GM13977 (cell line): ENCODE results near the gene PLD1.
A peak's percentile ranks its signal among the peaks of the same experiment; 100 is the strongest.
"Not testable (repeated sequence)": the region's sequence is repeated elsewhere in the genome, so short reads cannot be mapped to it uniquely, and the experiment has no call there.

ENCODE experiments used
- DNase-seq: peaks from one replicate; pipeline ENCODE4 v3.0.0; 2012; ENCODE audit warnings: low spot score
- in situ Hi-C: fragments of 300-500 bp; cut with MboI; formaldehyde crosslinking; loops from one replicate; pipeline ENCODE4 v1.12.0; 2022; ENCODE audit warnings: low sequenced_read_pairs, low pct_unique_long_range_greater_than_20kb, mixed read lengths, inconsistent platforms; ENCODE audit not compliant: unreplicated experiment
- TF ChIP-seq, protein P1 (sequence below): IDR thresholded peaks from 2 replicates; pipeline ENCODE4 v1.5.1; 2012; ENCODE audit warnings: mild to moderate bottlenecking, control low read depth; ENCODE audit not compliant: insufficient read depth; ENCODE audit errors: extremely low read depth, missing control alignments

The PLD1 gene

DNA sequence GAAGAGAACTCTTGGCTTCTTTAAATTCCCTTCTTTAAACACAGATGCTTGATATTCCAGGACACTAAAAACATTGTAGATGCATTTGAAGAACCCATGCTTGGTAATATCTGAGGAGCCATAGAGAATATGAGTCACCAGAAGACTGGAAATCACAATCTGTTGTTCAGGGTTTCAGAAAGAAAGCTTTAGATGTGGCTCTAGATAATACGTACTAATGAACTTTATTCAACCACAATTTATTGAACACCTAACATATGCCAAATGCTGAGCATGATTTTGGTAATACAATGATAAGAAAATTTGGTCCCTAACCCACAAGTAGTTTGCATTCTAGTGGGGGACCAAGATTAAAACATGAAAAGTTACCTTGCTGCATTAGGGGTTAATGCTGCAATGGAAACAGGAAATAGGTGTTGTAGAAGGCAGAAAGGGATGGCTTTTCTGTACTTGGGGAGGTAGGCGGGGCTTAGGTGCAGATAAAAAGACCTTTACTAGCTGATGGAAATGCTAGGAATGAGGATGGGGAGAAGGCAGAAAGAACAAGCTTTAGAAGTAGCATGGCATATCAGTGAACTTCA is 11.6 kb upstream of the PLD1 start:
- TF ChIP-seq, protein P1, sequence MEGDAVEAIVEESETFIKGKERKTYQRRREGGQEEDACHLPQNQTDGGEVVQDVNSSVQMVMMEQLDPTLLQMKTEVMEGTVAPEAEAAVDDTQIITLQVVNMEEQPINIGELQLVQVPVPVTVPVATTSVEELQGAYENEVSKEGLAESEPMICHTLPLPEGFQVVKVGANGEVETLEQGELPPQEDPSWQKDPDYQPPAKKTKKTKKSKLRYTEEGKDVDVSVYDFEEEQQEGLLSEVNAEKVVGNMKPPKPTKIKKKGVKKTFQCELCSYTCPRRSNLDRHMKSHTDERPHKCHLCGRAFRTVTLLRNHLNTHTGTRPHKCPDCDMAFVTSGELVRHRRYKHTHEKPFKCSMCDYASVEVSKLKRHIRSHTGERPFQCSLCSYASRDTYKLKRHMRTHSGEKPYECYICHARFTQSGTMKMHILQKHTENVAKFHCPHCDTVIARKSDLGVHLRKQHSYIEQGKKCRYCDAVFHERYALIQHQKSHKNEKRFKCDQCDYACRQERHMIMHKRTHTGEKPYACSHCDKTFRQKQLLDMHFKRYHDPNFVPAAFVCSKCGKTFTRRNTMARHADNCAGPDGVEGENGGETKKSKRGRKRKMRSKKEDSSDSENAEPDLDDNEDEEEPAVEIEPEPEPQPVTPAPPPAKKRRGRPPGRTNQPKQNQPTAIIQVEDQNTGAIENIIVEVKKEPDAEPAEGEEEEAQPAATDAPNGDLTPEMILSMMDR = no peak
- no peak for DNase-seq
- in situ Hi-C loops = no loop called here

DNA sequence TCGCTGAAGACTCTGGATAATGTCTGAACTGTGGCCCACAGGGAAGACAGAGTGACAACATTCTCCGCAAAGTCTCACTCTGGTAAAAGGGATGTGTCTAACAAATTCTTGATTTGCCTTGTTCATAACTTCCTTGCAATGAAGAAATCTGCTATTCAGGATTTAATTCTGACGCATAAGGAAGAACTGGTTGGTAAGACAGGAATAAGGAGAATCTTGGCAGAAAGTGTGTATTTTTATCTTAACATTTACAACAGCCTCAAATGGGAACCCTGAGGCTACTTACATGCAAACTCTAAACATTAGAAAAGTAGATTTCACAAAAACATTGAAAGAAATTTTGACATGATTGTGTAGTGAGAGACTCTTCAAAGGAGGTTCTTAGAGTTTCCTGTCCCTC is 10.8 kb upstream of the PLD1 start:
- in situ Hi-C loops = no loop called here
- DNase-seq = no peak
- TF ChIP-seq, protein P1 = no peak

DNA sequence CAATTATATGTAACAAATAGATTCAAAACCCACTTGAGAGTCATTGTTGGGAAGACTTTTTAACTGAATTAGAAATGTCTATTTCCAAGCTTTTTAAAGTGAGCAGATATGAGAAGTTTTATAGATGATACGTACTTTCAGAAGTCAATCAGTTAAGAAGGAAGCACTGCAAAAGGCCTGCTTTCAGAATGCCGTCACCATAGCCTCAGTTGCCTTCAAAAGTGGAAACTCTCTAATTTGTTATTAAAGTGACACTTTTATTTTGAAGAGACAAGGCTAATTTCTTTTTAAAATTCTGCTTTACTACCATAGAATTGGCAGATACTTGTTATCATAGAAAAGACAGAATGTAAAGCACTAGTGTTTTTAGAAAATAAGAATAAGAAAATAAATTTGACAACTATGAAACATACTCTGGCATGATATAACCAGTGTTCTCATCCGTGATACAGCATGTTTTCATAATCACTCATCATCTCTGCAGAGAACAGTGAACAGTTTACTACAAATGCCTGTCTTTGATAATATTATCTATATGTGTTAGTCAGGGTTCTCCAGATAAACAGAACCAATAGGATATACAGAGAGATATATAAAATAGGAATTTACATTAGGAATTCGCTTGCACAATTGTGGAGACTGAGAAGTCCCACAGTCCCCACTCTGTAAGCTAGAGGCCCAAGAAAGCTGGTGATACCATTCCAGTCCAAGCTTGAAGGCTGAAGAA is 7.0 kb upstream of the PLD1 start:
- in situ Hi-C loops = no loop called here
- no peak for DNase-seq
- TF ChIP-seq, protein P1 = no peak

DNA sequence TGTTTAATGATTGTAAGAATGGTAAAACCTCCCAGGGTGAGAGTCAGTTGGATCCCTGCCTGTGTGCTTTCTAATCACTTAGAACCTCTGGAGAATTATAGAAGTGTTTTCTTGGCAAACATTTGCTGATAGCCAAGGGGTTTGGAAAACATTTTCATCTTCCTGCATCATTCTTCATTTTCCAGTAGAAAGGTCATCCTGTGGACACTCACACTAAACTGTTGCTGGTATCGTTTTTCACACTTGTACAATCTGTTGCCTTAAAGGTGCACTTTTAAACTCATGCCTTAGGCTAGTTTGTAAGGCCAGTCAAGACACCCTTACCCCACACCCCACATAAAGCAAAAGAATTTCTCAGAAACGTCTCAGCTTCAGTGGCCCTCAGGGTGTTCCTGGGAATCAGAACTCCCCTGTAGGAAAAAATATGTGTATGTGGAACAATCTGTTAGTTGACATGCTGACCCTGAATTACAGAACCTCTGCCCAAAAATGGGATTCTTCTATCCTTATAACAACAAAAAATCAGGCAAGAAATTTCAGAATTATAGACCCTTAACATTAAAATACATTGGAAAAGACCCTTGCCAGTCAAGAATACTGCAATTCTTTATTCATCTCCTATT is 5.8 kb upstream of the PLD1 start:
- in situ Hi-C loops = no loop called here
- TF ChIP-seq, protein P1 = no peak

DNA sequence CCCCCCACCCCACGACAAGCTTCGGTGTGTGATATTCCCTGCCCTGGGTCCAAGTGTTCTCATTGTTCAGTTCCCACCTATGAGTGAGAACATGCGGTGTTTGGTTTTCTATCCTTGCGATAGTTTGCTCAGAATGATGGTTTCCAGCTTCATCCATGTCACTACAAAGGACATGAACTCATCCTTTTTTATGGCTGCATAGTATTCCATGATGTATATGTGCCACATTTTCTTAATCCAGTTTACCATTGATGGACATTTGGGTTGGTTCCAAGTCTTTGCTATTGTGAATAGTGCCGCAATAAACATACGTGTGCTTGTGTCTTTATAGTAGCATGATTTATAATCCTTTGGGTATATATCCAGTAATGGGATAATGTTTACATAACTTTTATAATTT is 4.4 kb upstream of the PLD1 start:
- in situ Hi-C loops, DNase-seq: not testable (repeated sequence)

More for the DNA sequence above, 5.8 kb upstream of the PLD1 start:
- DNase-seq = no peak

DNA sequence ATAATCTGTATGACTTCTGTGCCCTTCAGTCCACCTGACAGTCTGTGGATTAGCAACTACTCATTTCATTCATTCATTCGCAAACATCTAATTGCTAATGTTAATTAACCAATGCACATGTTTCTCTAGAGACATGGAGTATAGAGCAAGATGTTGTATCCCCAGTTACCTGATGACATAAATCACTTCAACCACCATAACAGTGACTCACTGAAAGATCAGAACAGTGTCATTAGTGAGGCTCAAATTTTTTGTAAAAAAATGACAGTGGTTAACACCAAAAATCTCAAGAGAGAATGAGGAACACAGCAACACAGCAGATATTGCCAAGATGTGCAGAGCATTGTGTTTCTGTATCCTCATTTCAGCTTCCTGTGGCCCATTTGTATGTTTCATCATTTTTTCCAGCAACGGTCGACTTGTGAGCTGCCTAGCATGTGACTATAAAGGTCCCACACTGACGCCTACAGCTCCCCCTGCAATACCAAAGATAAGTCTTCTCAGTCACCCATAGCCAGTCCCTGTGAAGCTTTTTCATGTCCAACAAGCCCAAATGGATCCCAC is 3.7 kb upstream of the PLD1 start:
- TF ChIP-seq, protein P1 = no peak
- in situ Hi-C loops = no loop called here
- DNase-seq = peak; percentile 46

DNA sequence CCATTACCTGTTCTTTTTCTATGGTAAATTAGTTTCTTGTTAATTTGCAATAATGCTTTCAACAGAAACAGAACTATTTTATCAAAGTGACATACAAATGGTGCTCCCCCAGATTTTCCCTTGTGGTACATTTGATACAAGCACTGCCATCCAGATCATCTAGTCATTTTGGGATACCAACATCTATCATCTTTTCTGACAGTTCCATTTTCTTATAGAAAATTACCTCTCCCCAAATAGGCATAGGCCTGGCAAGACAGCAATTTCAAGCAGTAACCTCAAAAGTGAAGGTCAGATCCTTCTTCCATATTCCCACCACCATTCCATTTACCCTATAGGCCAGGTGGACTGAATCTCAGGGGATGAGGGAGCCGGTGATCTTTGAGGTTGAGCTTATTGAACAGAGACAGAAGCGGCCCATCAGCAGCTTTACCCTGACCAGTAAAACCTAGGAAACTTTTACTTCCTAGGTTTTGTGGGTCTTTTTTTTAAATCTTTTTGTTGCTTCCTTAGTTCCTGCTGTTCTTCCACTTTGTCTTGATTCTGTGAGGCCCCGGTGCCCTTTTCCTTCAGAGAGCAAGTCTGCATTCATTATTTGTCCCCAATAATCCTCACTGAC is 3.1 kb upstream of the PLD1 start:
- DNase-seq = no peak
- TF ChIP-seq, protein P1 = no peak
- in situ Hi-C loops = no loop called here
